Colonic mucosa (tissue), 4 donors: ENCODE measurements around the gene MYPOP. TPM values are rescaled to one million over a fixed set of nuclear protein-coding genes. Genes with fewer than 3 reads are reported as not detected.

ENCODE experiments used
- DNase-seq: peaks from one replicate; pipeline ENCODE4 v3.0.0-alpha.2; 2020
- H3K27ac ChIP-seq: fragments of 200-600 bp; one replicate; pipeline ENCODE4 v1.8.0; 2021
- H3K27me3 ChIP-seq: fragments of 200-600 bp; one replicate; pipeline ENCODE4 v1.8.0; 2021
- H3K36me3 ChIP-seq: fragments of 200-600 bp; one replicate; pipeline ENCODE4 v1.8.0; 2021
- H3K4me1 ChIP-seq: fragments of 200-600 bp; one replicate; pipeline ENCODE4 v1.8.0; 2021; ENCODE audit warnings: mild to moderate bottlenecking
- H3K4me3 ChIP-seq: fragments of 200-600 bp; one replicate; pipeline ENCODE4 v1.8.0; 2021
- H3K9ac ChIP-seq, 2 donors: one replicate each; pipeline ENCODE4 v1.7.0; 2013; ENCODE audit warnings: control low read depth in 2 of 2, low read depth in 2 of 2, low read length in 2 of 2
- H3K9me3 ChIP-seq: fragments of 200-600 bp; one replicate; pipeline ENCODE4 v1.8.0; 2021
- intact Hi-C: fragments of 100-400 bp; cut with DNase I; formaldehyde crosslinking; loops from one replicate; pipeline ENCODE4 v1.14.1; 2022
- total RNA-seq, 2 donors: library from RNA; stranded (reverse); fragmentation: NEBNext Ultra II Directional in 1 of 2; extraction: Animal tissue kit (Norgen Biotek cat#: 25700) in 1 of 2; gene quantifications; one replicate each; pipeline ENCODE4 v1.2.1, GENCODE V29; 2021
- TF ChIP-seq, protein P1 (sequence below): fragments of 200-600 bp; IDR thresholded peaks from one replicate; pipeline ENCODE4 v1.8.0; 2022; ENCODE audit warnings: antibody characterized with exemption, mild to moderate bottlenecking
- donor health status: healthy.
- donor health status: DM: no; HTN: no; CAD: no.
- donor health status: DM: no; HTN: no; CAD: no.

The MYPOP gene
- total RNA-seq, 2 donors from 2014 or later = 8.9 to 9.0 TPM

DNA sequence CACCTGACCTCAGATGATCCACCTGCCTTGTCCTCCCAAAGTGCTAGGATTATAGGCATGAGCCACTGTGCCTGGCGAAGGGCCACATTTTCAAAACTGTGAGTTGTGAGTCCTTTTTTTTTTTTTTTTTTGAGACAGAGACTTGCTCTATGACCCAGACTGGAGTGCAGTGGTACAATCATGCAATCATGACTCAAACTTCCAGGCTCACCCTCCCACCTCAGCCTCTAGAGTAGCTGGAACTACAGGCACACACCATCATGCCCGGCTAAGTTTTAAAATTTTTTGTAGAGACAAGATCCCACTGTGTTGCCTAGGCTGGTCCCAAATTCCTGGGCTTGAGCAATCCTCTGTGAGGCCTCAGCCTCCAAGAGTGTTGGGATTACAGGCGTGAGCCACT is 3.8 kb upstream of the MYPOP start:
- intact Hi-C loops = no loop called here
- Histone ChIP-seq H3K4me3 (no peak overlapping the region), H3K27me3 (no peaks in the 10 kb centered on the region), H3K36me3 (no peaks in the 10 kb centered on the region), H3K9ac (no peak overlapping the region), H3K9me3 (no peaks in the 10 kb centered on the region), H3K27ac (no peak overlapping the region), H3K4me1 (peaks cover 8% of the 10 kb centered on the region)
- DNase-seq = no peak
- TF ChIP-seq, protein P1, sequence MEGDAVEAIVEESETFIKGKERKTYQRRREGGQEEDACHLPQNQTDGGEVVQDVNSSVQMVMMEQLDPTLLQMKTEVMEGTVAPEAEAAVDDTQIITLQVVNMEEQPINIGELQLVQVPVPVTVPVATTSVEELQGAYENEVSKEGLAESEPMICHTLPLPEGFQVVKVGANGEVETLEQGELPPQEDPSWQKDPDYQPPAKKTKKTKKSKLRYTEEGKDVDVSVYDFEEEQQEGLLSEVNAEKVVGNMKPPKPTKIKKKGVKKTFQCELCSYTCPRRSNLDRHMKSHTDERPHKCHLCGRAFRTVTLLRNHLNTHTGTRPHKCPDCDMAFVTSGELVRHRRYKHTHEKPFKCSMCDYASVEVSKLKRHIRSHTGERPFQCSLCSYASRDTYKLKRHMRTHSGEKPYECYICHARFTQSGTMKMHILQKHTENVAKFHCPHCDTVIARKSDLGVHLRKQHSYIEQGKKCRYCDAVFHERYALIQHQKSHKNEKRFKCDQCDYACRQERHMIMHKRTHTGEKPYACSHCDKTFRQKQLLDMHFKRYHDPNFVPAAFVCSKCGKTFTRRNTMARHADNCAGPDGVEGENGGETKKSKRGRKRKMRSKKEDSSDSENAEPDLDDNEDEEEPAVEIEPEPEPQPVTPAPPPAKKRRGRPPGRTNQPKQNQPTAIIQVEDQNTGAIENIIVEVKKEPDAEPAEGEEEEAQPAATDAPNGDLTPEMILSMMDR = no peak

DNA sequence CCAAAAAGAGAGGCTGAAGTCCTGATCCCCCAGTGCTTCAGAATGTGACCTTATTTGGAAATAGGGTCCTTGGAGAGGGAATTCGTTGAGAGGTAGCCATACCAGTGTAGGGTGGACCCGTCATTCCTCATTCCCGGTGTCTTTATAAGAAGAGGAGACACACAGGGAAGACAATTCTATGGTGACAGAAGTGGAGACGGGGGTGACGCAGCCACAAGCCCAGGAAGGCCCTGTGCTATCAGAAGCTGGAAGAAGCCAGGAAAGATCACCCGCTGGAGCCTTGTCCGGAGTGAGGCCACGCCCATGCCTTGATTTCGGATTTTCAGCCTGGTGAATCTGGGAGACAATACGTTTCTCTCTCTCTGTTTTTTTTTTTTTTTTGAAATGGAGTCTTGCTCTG is 2.6 kb upstream of the MYPOP start:
- Histone ChIP-seq H3K27me3 (no peaks in the 10 kb centered on the region), H3K9ac (no peak overlapping the region), H3K27ac (no peak overlapping the region), H3K4me3 (no peak overlapping the region), H3K9me3 (no peaks in the 10 kb centered on the region), H3K36me3 (no peaks in the 10 kb centered on the region), H3K4me1 (peaks cover 11% of the 10 kb centered on the region)
- no peak for DNase-seq
- intact Hi-C loops = no loop called here
- TF ChIP-seq, protein P1 = no peak

DNA sequence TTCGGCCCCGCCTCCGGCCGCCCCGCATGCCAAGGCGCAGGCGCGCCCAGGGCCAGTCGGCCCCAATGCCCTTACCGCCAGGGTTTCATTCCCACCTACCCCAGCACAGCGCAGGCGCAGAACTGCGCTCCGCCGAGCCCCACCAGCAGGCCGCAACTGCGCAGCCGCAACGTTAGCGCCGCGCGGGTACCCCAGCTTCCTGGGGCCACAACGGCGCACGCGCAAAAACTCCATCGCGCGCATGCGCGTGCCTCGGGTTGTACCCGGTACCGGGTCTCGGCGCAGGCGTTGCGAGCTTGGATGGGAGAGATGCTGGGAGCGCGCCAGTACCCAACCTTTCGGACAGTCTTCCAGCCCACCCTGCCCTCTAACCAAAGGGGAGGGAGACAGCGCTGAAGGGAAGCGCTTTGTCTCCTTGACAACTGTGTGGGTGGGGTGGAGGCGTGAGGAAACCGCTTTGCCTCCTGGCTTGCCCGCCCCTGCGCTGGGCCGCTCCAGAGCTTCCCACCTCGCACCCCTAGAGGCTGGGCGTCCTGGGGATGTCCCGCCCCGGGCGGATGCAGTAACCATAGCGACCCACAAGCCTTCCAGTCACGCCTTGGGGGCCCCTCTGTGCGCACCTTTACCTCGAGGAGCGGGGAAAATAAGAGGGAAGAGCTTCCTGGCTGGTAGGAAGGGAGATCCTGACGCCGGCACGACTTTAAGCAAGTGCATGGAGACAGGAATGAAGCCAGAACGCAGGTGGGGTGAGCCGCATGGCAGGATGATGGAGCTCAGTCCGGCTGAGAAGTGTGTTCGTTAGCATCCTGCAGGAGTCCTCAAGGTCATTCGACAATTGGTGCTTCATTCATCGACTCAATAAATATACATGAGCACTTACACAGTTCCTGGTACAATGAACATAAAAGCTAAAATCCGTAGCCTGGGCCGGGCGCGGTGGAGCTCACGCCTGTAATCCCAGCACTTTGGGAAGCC is 525 bp upstream of the MYPOP start:
- peak overlapping the region; percentile 75 for H3K4me3 ChIP-seq
- DNase-seq = peak; percentile 98
- H3K27ac ChIP-seq = peak overlapping the region; percentile 76
- no peaks in the 10 kb centered on the region for H3K36me3 ChIP-seq
- no peaks in the 10 kb centered on the region for H3K27me3 ChIP-seq
- H3K9me3 ChIP-seq = no peaks in the 10 kb centered on the region
- TF ChIP-seq, protein P1 = no peak
- H3K4me1 ChIP-seq = peaks cover 11% of the 10 kb centered on the region
- H3K9ac ChIP-seq = peak overlapping the region; percentile 75 to 83
- intact Hi-C loops = no loop called here

DNA sequence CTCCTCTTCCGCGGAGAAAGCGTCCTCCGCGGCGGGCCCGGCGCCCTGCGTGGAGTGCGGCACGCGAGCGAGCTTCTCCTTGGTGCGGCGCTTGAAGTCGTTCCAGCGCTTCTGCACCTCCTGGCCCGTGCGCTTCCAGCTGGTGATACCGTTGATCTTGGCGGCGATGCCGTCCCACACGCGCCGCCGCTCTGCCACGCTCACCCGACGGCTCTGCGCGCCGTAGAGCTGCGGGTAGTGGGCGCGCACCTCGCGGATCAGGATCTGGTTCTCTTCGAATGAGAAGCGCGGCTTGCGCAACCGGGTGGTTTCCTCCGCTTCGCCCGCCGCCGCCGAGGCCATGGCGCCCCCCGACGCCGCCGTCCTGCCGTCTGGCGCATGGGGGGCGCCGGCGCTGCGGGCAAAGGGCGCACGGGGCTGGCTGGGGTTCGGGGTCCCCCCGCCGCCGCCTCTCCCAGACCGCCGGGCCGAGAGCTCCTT is 941 bp downstream of the MYPOP start:
- H3K9ac ChIP-seq = peak overlapping the region in 1 of 2 donors; percentile 83
- no peaks in the 10 kb centered on the region for H3K9me3 ChIP-seq
- H3K36me3 ChIP-seq = no peaks in the 10 kb centered on the region
- peak; percentile 32 for DNase-seq
- H3K27me3 ChIP-seq = no peaks in the 10 kb centered on the region
- peaks cover 11% of the 10 kb centered on the region for H3K4me1 ChIP-seq
- no peak overlapping the region for H3K27ac ChIP-seq
- H3K4me3 ChIP-seq = peak overlapping the region; percentile 75
- intact Hi-C loops = no loop called here
- TF ChIP-seq, protein P1 = no peak

DNA sequence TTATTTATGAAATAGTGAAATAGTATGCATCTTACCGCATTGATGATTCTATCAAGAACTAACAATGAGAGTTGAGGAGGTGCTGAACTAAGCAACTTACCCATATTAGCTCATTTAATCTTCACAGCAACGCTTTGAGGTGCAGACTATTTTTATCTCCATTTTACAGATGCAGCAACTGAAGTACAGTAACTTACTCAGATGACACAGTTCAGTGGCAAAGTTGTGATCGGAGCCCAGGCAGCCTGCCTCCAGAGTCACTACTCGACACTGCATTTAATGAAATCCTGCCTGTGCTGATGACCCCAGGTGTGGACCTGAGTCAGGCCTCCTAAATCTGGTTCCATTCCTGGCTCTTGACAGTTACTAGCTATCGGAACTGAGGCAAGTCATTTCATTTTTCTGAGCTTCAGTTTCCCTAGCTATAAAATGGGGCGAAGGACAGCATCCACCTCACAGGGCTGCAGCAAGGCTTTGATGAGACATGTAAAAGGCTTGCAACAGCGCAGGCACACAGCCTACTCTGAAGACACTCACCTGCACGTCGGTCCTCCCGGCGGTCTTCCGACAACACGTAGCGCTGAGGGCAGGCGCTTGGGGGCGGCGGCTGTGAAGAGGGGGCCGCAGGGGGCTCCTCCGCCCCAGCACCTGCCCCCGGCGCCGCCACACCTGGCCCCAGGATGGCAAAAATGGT is 1.5 kb downstream of the MYPOP start:
- intact Hi-C loops = no loop called here
- H3K9me3 ChIP-seq = no peaks in the 10 kb centered on the region
- peaks cover 11% of the 10 kb centered on the region for H3K4me1 ChIP-seq
- H3K27me3 ChIP-seq = no peaks in the 10 kb centered on the region
- no peak for DNase-seq
- peak overlapping the region; percentile 75 for H3K4me3 ChIP-seq
- H3K36me3 ChIP-seq = no peaks in the 10 kb centered on the region
- TF ChIP-seq, protein P1 = no peak
- H3K27ac ChIP-seq = no peak overlapping the region
- peak overlapping the region in 1 of 2 donors; percentile 83 for H3K9ac ChIP-seq
